PC-3 (cell line): ENCODE measurements around the gene CRYBG3.

Experiments used
- CTCF ChIP-seq: fragments of 300-600 bp; sonication (generic); conservative IDR thresholded peaks from 2 replicates; pipeline ENCODE4 v1.5.1; 2017; ENCODE audit warnings: antibody characterized with exemption, low read depth, mild to moderate bottlenecking, low read length
- EZH2 ChIP-seq: fragments of 300-600 bp; sonication (generic); IDR thresholded peaks from one replicate; pipeline ENCODE4 v1.6.1; 2017; ENCODE audit warnings: antibody characterized with exemption, mild to moderate bottlenecking, low read length; ENCODE audit not compliant: unreplicated experiment
- EZH2phosphoT487 ChIP-seq: fragments of 300-600 bp; sonication (generic); IDR thresholded peaks from 2 replicates; pipeline ENCODE4 v1.6.1; 2018; ENCODE audit warnings: mild to moderate bottlenecking, antibody characterized with exemption, low read length, borderline replicate concordance

GRCh38 chr3:97917813-97918536 is 96.2 kb downstream of the CRYBG3 start:
- TF ChIP-seq CTCF (no peak), EZH2phosphoT487 (no peak), EZH2 (no peak)
